Glutamatergic neuron (in vitro differentiated cells): ENCODE data around the gene TARDBP. TPM values are rescaled to one million over a fixed set of nuclear protein-coding genes. Genes with fewer than 3 reads are reported as not detected.
A peak's percentile ranks its signal among the peaks of the same experiment; 100 is the strongest.

Source experiments
- DNase-seq: peaks from one replicate; pipeline ENCODE4 v3.0.0; 2022
- H3K27ac Mint-ChIP-seq: one replicate; pipeline ENCODE4 v1.8.0; 2020; ENCODE audit warnings: mild to moderate bottlenecking, mixed read lengths, inconsistent platforms; ENCODE audit not compliant: unreplicated experiment
- H3K27me3 Mint-ChIP-seq: one replicate; pipeline ENCODE4 v1.8.0; 2020; ENCODE audit warnings: mild to moderate bottlenecking, moderate library complexity, mixed read lengths, inconsistent platforms; ENCODE audit not compliant: unreplicated experiment
- H3K36me3 Mint-ChIP-seq: one replicate; pipeline ENCODE4 v1.8.0; 2020; ENCODE audit warnings: mild to moderate bottlenecking, mixed read lengths, inconsistent platforms; ENCODE audit not compliant: unreplicated experiment
- H3K4me1 Mint-ChIP-seq: one replicate; pipeline ENCODE4 v1.8.0; 2020; ENCODE audit warnings: mild to moderate bottlenecking, low read depth, mixed read lengths, inconsistent platforms; ENCODE audit not compliant: unreplicated experiment
- H3K4me3 Mint-ChIP-seq: one replicate; pipeline ENCODE4 v1.8.0; 2020; ENCODE audit warnings: mild to moderate bottlenecking, mixed read lengths, inconsistent platforms; ENCODE audit not compliant: unreplicated experiment
- H3K9me3 Mint-ChIP-seq: one replicate; pipeline ENCODE4 v1.8.0; 2020; ENCODE audit warnings: mild to moderate bottlenecking, moderate library complexity, mixed read lengths, inconsistent platforms; ENCODE audit not compliant: unreplicated experiment
- CTCF ChIP-seq: fragments of 200-600 bp; sonication (generic); IDR thresholded peaks from one replicate; pipeline ENCODE4 v1.5.0; 2021; ENCODE audit not compliant: partially characterized antibody, unreplicated experiment
- total RNA-seq: library from RNA; stranded (reverse); fragmentation: NEBNext Ultra II Directional; extraction: Animal tissue kit (Norgen Biotek cat#: 25700); gene quantifications from one replicate; pipeline ENCODE4 v1.2.1, GENCODE V29; 2021; ENCODE audit not compliant: unreplicated experiment

The TARDBP gene
- total RNA-seq, 1 donor from 2014 or later, result 161 TPM

GRCh38 chr1:11051781-11052511 lies 39.5 kb downstream of the TARDBP start:
- Mint-ChIP-seq H3K36me3 (no peaks in the 10 kb centered on the region), H3K9me3 (peaks cover 3% of the 10 kb centered on the region), H3K27ac (peak overlapping the region; percentile 36), H3K4me1 (peaks cover 19% of the 10 kb centered on the region), H3K27me3 (no peaks in the 10 kb centered on the region), H3K4me3 (peak overlapping the region; percentile 4)
- no peak for TF ChIP-seq CTCF
- no peak for DNase-seq

- TF ChIP-seq CTCF, result no peak
- H3K36me3 Mint-ChIP-seq, result no peaks in the 10 kb centered on the region
- H3K27ac Mint-ChIP-seq, result peak overlapping the region; percentile 75
- no peak overlapping the region for H3K4me3 Mint-ChIP-seq
- DNase-seq, result peak; percentile 68
- H3K27me3 Mint-ChIP-seq, result no peaks in the 10 kb centered on the region
- peaks cover 3% of the 10 kb centered on the region for H3K9me3 Mint-ChIP-seq
- H3K4me1 Mint-ChIP-seq, result peaks cover 19% of the 10 kb centered on the region
Observed at GRCh38 chr1:11052839-11053757, 40.6 kb downstream of the TARDBP start.

- Mint-ChIP-seq H3K36me3 (no peaks in the 10 kb centered on the region), H3K9me3 (peaks cover 3% of the 10 kb centered on the region), H3K4me1 (peaks cover 19% of the 10 kb centered on the region), H3K27me3 (peaks cover 2% of the 10 kb centered on the region), H3K27ac (no peak overlapping the region), H3K4me3 (no peak overlapping the region)
- TF ChIP-seq CTCF, result no peak
- DNase-seq, result no peak
Observed at GRCh38 chr1:11053758-11054137, 41.3 kb downstream of the TARDBP start.

- DNase-seq, result no peak
- peaks cover 19% of the 10 kb centered on the region for H3K4me1 Mint-ChIP-seq
- no peak for TF ChIP-seq CTCF
- H3K4me3 Mint-ChIP-seq, result no peak overlapping the region
- no peak overlapping the region for H3K27ac Mint-ChIP-seq
- H3K27me3 Mint-ChIP-seq, result peaks cover 2% of the 10 kb centered on the region
- no peaks in the 10 kb centered on the region for H3K36me3 Mint-ChIP-seq
- H3K9me3 Mint-ChIP-seq, result peaks cover 3% of the 10 kb centered on the region
Observed at GRCh38 chr1:11054181-11054580, 41.7 kb downstream of the TARDBP start.
